Activated effector memory CD4-positive, alpha-beta T cell treated with Interleukin-2 at 50 U/mL for 16 hours (primary cell): ENCODE results near the gene IMPACT.

ENCODE experiments used
- DNase-seq: peaks from one replicate; pipeline ENCODE4 v3.0.0-alpha.2; 2020

Gene IMPACT

DNA sequence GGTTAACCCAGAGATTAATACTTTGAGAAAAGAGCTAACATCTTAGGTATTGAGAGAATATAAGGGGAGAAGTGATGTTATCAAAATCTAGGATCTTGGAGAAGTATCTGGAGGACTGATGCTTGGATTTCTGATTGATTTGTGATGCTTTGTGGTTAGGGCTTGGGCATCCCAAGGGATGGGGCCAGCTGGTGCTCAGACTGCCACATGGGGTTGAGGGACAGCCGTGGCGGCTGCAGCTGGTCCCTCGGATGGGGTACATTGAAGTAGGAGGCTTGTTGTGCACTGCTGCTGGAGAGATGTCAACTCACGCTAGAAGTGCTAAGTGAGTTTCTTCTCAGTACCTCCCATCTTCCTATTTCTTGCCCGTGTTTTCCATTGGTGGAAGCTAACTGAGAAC lies 56.4 kb downstream of the IMPACT start:
- no peak for DNase-seq

DNA sequence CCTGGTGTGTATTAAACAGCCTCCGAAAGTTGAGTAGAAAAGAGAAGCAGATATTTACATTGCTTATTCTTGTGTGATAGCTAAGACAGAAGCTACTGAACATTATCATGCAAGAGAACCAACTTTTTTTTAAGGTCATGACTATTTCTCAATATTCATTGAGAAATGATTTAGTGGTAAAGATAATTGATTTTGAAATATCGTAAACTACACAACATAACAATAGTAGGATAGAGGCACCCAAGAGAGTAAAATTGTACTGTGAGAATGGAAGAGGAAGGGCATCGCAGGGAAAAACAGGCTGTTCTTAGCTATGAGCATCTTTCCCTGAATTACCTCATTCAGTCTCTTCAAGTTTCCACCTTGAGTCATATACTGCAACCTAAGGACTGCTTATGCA lies 59.2 kb downstream of the IMPACT start:
- no peak for DNase-seq

DNA sequence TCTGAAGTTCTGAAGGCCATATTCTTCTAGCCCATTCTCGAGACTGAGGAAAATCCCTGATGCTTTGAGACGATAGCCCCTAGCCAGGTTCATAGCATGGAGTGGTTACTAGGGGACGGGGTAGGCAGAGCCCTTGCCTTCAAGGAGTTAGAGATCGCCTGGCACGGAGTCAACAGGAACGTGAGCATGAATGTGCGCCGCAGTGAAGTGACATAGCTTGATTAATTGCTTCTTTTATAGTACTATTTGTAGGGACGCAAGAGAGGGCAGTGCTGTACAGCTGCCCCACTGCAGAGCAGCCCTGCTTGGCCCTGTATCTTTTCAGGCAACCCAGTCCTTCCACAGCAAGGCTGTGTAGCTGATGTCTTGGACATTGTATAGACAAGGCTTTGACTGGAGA lies 60.2 kb downstream of the IMPACT start:
- DNase-seq, result no peak

DNA sequence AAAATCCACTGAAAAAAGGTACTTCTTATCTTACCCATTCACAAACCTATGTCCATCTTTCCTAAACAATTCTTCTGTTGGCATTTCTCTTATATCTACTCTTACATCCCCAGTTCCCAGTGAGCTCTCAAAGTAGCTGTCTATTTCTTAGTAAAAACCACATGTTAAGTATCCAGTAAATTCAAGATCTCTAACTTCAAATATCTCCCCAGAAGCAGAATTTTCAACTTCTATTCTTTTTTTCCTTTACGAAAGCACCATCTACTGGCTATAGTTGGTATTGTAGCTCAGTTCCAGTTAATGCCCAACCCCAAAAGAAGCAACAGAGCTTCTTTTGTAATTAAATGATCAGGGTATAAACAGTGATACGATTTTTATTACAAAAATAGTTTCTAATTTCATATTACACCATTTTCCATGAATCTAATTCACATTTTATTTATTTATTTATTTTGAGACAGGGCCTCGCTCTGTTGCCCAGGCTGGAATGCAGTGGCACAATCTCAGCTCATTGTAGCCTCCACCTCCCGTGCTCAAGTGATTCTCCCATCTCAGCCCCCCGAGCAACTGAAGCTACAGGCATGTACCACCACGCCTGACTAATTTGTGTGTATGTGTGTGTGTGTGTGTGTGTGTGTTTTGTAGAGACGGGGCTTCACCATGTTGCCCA lies 62.5 kb downstream of the IMPACT start:
- DNase-seq, result no peak

DNA sequence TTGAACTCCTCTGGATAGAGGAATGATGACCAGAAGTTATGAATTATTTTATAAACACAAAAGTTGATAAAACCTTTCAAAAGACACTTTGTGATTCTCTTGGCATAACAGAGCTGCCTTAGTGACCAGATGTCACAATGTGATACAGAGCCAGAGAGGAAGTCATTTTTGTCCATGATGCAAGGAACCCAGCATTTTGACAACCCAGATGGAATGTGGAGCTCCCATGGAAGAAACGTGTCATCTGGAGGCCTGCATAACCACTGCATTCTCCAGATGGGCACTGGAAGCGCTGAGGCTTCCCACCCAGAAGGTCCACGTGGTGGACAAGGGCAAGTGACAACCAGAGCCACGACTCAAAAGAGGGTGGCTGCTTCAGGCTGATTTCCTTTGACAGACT lies 64.1 kb downstream of the IMPACT start:
- DNase-seq, result no peak

DNA sequence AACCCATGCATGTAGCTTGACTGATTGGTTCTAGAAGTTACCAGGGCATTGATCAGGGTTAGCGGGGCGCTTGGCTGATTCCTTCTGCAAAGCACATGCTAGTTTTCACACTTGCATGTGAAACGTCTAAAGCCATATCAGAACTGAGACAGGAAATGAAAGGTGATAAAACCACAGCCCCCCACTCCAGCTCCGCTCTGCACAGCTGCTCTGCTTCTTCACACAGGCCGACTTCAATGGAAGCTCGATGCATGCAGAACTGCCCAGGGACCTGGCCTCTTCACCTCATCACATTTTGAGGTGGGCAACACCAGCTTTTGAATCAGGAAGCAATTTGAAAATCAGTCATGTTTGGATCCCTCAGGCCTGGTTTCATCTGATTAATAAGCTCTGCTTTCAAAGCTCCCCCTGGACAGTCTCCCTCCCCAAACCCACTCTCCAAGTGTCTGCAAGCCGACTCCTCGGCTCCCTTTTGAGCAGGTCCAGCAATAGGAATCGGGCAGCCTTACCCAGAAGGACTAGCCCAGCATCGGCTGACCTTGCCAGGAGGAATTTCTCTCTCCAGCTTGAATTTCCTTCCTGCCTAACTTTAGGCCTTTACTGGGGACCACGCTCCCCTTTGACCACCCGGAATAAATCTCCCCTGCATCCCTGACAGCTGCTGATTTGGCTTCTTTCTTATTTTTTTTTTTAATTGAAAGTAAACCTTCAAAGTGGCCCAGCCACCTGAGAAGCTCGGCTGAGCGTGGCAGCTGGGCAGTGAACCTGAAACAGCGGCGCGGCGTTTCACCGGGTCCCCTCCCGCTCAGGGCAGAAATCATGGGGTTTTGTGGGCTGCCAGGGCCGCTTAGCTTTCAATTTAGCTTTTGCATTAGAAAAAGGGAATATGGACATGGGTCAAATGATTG lies 65.7 kb downstream of the IMPACT start:
- no peak for DNase-seq

DNA sequence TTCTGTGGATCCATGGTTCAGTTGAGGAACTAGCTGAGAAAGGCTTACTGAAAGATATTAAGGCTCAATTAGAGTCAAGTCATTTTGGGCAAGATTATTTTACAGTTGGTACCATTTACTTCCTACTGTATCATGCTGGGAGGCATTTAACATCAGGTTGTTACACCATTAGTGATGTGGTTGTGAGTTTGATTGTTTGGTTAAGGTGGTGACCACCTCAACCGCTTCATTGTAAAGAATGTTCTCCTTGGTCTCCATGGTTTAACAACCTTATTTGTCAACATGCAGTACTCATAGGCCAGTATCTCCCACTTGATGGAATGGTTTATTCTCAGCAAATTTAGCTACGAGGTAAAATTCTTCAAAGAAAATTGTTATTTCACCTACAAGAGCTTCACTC lies 68.1 kb downstream of the IMPACT start:
- DNase-seq, result no peak

DNA sequence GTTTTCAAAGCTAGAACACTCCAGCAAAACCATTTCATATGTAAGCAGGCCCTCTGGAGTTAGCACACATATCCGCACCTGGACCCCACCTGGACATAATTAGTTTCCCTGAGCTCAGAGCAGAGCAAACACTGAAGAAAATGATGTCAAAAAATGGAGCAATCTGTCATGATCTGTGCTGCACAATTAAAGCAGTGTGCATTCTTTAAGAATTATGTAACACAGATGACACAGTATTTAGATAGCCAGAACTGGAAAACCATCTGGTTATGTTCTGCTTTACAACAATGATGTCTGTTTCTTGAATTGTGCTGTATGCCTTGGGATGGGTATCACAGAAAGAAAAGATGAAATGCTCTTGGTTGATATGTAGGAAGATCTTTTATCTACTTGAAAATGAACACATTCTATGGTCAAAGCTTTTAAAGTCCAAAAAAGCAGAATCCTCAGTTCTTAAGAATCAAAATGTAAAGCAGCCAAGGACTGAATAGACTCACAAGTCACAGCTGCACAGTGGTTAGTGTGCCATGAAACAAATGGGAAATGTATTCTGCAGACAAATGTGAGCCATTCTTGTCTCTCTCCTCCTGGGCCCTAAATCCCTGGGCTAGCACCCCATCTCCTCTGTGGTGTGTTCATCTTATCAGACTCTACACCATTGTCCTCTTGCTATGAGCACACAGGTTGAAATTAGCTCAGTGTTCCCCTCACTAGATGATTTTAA lies 70.7 kb downstream of the IMPACT start:
- no peak for DNase-seq

DNA sequence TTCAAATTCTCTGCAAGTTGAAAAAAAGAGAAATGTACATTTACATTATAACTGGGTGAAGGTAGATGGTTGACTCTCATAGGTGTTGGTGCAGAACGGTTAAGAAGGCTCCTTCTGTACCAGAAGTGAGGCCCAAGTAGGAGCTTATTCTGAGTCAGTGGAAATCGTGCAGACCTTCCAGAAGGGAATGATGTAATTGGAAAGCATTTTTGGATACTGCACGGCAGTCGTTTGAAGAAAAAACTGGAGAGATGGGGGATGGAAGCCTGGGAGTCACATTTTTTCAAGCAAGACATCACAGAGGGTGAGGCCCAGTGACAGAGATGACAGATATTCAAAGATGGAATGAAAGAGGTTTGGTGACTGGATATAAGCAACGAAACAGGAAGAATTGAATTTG lies 73.3 kb downstream of the IMPACT start:
- DNase-seq, result no peak

DNA sequence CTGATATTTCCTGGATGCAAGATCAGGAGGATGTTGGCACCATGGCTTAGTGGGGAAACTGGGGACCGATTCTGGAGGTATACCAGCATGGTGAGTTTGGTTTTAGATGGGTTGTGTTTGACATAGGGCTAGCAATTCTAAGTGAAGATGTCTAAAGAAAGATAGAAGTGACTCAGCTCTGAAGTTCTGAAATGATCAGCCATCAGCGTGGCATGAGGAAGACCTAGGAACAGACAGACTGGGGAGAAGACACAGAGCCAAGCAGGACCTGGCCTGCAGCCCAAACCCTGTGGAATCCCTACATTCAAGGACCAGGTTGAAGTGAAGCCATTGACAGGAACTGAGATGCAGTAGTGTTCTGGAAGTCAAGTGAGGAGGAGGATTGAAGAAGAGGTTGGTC lies 73.7 kb downstream of the IMPACT start:
- no peak for DNase-seq

DNA sequence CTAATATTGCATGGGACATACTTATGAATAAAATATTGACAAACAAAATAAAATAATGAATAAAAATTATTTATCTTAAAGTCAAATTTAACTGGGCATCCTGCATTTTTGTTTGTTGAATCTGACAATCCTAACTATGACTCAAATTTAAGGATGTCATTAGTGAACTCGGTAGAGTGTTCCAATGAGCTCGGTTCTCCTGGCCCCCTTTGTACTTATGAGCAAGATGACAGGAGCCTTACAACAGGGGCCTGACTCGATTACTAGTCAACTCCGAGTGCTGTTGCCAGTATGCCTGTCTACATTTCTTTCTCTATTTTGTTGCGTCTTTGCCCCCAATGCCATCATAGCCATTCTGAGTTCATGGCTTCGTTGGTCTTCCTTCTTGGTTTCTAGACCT lies 74.3 kb downstream of the IMPACT start:
- DNase-seq, result no peak

DNA sequence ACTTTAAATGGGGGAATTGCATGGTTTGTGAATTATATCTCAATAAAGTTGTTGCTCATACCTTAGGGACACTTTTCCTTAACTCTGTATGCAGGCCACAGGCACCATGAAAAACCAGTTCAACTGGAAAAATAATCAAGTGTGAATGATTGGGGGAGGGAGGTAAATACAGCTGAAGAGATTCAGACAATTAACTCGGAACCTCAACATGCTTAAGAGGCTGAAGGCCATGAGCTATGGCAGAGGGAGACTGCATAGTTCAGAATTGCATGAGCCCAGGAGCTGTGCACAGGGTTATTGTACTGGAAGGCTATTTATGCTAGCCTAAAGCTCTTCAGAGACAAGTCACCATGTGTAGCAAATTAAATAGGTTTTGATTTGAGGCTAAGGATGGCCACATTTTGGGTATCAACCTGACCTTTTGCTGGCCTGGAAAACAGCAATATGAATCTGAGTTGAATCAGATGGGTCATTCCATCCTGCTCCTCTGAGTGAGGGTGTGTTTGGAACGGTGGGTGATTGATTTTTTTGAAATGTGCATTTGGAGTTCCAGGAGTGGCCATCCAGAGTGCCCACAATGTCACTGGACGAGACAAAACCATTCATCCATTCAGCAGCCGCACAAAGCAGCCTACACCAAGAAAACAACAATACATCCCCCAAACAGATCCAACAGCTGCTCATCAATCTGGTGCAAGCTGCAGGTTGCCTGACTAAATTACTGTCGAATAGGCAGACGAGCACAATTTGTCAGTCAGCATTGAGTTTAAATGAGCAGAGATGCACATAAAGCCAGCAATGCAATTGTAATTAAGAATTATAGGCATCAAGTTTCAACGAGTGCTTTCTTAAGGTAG lies 76.4 kb downstream of the IMPACT start:
- no peak for DNase-seq
